AG04449 (cell line): ENCODE data around the gene ANKRD16.

Experiments used
- CTCF ChIA-PET: fragments of 350-600 bp; formaldehyde crosslinking; extraction: SDS; loops from one replicate; lab custom pipeline; 2021; ENCODE audit warnings: antibody characterized with exemption; lab: Yijun Ruan, JAX
- POLR2A ChIA-PET: fragments of 400-600, 350-600 bp; formaldehyde crosslinking; extraction: SDS; loops from one replicate; lab custom pipeline; 2020; ENCODE audit warnings: antibody characterized with exemption, inconsistent platforms; lab: Yijun Ruan, JAX
- DNase-seq: peaks from one replicate; pipeline ENCODE4 v3.0.0-alpha.2; 2010; ENCODE audit warnings: low read depth, low spot score
- H3K4me3 ChIP-seq: 2 replicates; pipeline ENCODE4 v1.5.1; 2011; ENCODE audit warnings: low read depth, mild to moderate bottlenecking, control low read depth, low read length
- TF ChIP-seq, protein P1 (sequence below): IDR thresholded peaks from one replicate; pipeline ENCODE4 v1.5.1; 2011; ENCODE audit warnings: mild to moderate bottlenecking, moderate library complexity, low read length, control low read depth, inconsistent platforms; ENCODE audit not compliant: insufficient read depth; ENCODE audit errors: missing control alignments

Gene ANKRD16

DNA sequence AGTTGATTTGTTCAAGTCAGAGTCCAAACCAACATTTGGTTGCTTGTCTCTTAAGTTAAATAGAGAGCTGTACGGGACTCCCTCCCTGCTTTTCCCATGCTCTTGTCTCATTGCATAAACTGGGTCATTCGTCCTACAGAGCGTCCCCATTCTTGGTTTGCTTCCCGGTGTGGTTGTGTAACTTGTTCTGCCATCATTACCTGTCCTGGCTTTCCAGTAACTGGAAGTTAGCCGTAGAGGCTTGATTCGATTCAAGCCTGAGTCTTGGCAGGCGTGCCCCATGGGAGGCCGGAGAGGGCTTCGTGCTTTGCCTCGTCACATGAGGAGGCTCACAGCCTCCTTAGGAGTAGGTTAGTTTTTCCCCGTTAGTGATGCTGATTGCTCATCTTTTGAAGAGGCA is 40.6 kb upstream of the ANKRD16 start:
- TF ChIP-seq, protein P1, sequence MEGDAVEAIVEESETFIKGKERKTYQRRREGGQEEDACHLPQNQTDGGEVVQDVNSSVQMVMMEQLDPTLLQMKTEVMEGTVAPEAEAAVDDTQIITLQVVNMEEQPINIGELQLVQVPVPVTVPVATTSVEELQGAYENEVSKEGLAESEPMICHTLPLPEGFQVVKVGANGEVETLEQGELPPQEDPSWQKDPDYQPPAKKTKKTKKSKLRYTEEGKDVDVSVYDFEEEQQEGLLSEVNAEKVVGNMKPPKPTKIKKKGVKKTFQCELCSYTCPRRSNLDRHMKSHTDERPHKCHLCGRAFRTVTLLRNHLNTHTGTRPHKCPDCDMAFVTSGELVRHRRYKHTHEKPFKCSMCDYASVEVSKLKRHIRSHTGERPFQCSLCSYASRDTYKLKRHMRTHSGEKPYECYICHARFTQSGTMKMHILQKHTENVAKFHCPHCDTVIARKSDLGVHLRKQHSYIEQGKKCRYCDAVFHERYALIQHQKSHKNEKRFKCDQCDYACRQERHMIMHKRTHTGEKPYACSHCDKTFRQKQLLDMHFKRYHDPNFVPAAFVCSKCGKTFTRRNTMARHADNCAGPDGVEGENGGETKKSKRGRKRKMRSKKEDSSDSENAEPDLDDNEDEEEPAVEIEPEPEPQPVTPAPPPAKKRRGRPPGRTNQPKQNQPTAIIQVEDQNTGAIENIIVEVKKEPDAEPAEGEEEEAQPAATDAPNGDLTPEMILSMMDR: no peak
- ChIA-PET POLR2A (no interaction called here), CTCF (no interaction called here)
- DNase-seq: no peak
- no peak overlapping the region for H3K4me3 ChIP-seq

DNA sequence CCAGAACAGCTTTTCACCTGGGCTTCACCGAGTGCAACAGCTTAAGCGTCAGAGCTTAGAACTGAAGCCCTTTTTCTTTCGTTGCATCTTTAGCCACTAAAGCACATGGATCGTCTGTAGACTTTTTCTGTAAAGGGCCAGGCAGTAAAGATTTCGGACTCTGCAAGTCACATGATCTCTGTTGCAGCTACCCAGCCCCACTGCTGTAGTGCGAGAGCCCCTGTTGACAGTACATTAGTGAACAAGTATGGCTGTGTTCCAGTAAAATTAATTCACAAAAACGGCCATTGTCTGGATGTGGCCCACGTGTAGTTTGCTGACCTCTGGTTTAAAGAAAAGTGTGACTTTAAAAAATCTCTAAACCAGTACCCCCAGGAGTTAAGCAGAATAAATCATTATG is 39.7 kb upstream of the ANKRD16 start:
- ChIA-PET CTCF (interaction anchor here (0.7 kb wide), 1 partner anchor 50 kb away, joined by 3 read pairs; no protein-coding TSS in a partner anchor), POLR2A (no interaction called here)
- H3K4me3 ChIP-seq: no peak overlapping the region
- TF ChIP-seq, protein P1: no peak
- no peak for DNase-seq

DNA sequence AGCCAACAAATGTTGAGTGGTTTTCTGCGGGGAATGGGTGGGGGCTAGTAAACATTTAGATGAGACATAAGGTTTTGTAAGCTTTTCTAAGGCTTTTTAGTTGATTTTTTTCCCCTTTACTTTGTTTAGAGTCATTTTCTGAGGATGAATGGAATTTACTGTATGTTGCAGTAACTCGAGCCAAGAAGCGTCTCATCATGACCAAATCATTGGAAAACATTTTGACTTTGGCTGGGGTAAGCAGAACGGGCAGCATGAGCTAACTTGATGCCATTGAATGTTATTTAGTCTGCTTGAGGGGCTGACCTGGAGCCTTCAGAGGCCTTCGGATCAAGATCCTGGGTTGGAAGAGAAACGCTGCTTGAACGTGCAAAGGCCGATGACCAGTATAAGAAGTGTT is 37.6 kb upstream of the ANKRD16 start:
- ChIA-PET CTCF (interaction anchor here (1.0 to 1.6 kb wide), 3 partner anchors 86 to 474 kb away, joined by 3 to 4 read pairs (median 4); no protein-coding TSS in a partner anchor), POLR2A (interaction anchor here (0.5 kb wide), 1 partner anchor 15 kb away, joined by 3 read pairs; no protein-coding TSS in a partner anchor)
- DNase-seq: peak; percentile 61
- H3K4me3 ChIP-seq: no peak overlapping the region
- TF ChIP-seq, protein P1: no peak

- TF ChIP-seq, protein P1: no peak
- ChIA-PET CTCF (no interaction called here), POLR2A (no interaction called here)
- H3K4me3 ChIP-seq: no peak overlapping the region
- no peak for DNase-seq
Measured at GRCh38 chr10:5924889-5925288, 35.2 kb upstream of the ANKRD16 start.

DNA sequence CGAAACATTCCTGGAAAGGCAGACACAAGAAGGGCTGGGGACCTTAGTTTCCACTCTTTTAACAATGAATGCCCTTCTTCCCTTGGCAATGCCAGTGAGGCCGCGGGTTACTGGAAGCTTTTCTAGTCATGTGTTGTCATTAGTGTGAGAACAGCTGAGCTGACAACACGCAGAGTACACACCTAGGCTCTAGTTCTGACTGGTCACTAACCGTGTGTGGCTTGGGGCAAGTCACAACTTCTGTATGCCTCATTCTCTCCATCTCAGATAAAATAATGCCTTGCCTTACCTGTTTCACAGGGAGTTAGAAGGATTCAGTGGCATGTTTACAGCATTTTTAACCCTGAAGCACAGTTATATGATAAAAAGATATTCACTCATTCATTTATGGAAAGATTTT is 32.1 kb upstream of the ANKRD16 start:
- ChIA-PET CTCF (no interaction called here), POLR2A (no interaction called here)
- TF ChIP-seq, protein P1: no peak
- DNase-seq: no peak
- no peak overlapping the region for H3K4me3 ChIP-seq

DNA sequence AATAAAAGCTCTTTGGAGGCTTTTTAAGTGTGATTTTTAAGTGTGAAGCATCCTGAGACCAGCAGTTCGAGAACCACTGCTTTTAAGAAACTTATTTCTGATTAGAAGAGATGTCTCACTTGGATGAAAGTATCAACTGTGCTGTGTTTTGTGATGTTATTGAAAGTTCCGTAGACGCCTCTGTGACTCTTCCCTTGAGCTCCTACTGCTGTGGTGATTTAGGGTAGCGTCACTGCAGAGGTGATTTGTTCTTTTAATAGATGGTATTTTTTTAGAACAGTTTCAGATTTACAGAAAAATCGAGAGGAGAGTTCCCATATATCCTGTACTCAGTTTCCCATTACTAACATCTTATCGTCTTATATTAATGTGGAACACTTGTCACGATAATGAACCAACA is 29.9 kb upstream of the ANKRD16 start:
- no peak overlapping the region for H3K4me3 ChIP-seq
- DNase-seq: no peak
- ChIA-PET POLR2A (no interaction called here), CTCF (no interaction called here)
- TF ChIP-seq, protein P1: no peak
